AG09309 (cell line): Measurements from ENCODE around the gene DAAM2.
A peak's percentile ranks its signal among the peaks of the same experiment; 100 is the strongest.

Source experiments
- DNase-seq: peaks from one replicate; pipeline ENCODE4 v3.0.0-alpha.2; 2010; ENCODE audit warnings: low read depth
- H3K4me3 ChIP-seq: 2 replicates; pipeline ENCODE4 v1.5.1; 2011; ENCODE audit warnings: mild to moderate bottlenecking, low read depth, low read length, moderate library complexity; ENCODE audit not compliant: control insufficient read depth
- CTCF ChIP-seq: IDR thresholded peaks from 2 replicates; pipeline ENCODE4 v1.5.1; 2011; ENCODE audit warnings: mild to moderate bottlenecking, low read depth, low read length, inconsistent platforms; ENCODE audit not compliant: insufficient read depth, control insufficient read depth; ENCODE audit errors: missing control alignments

The DAAM2 gene

GRCh38 chr6:39893286-39893685 lies 101.1 kb downstream of the DAAM2 start:
- TF ChIP-seq CTCF, result no peak
- H3K4me3 ChIP-seq, result no peak overlapping the region
- no peak for DNase-seq

GRCh38 chr6:39896701-39897100 lies 104.5 kb downstream of the DAAM2 start:
- no peak overlapping the region for H3K4me3 ChIP-seq
- no peak for DNase-seq
- no peak for TF ChIP-seq CTCF

- no peak for DNase-seq
- H3K4me3 ChIP-seq, result no peak overlapping the region
- no peak for TF ChIP-seq CTCF
Measured at GRCh38 chr6:39897698-39898097, 105.5 kb downstream of the DAAM2 start.

- TF ChIP-seq CTCF, result no peak
- no peak overlapping the region for H3K4me3 ChIP-seq
- no peak for DNase-seq
Measured at GRCh38 chr6:39898625-39899024, 106.4 kb downstream of the DAAM2 start.

- DNase-seq, result peak; percentile 17
- no peak for TF ChIP-seq CTCF
- no peak overlapping the region for H3K4me3 ChIP-seq
Measured at GRCh38 chr6:39899554-39900295, 107.5 kb downstream of the DAAM2 start.

GRCh38 chr6:39901116-39901655 lies 109.0 kb downstream of the DAAM2 start:
- DNase-seq, result no peak
- H3K4me3 ChIP-seq, result no peak overlapping the region
- TF ChIP-seq CTCF, result no peak

GRCh38 chr6:39901670-39902069 lies 109.5 kb downstream of the DAAM2 start:
- no peak for TF ChIP-seq CTCF
- no peak overlapping the region for H3K4me3 ChIP-seq
- no peak for DNase-seq
